Chondrocyte (in vitro differentiated cells): ENCODE measurements around the gene EPHA3. TPM values are rescaled to one million over a fixed set of nuclear protein-coding genes. Genes with fewer than 3 reads are reported as not detected.

Experiments used
- DNase-seq: peaks from one replicate; pipeline ENCODE4 v3.0.0; 2021; ENCODE audit warnings: mixed read lengths, low spot score
- H3K27ac Mint-ChIP-seq: one replicate; pipeline ENCODE4 v1.8.0; 2021; ENCODE audit warnings: mild to moderate bottlenecking, moderate library complexity, mixed read lengths; ENCODE audit not compliant: unreplicated experiment
- H3K27me3 Mint-ChIP-seq: 2 replicates; pipeline ENCODE4 v1.8.0; 2021; ENCODE audit warnings: low read depth, mixed read lengths
- H3K36me3 Mint-ChIP-seq: 2 replicates; pipeline ENCODE4 v1.8.0; 2021; ENCODE audit warnings: low read depth, mixed read lengths
- H3K4me1 Mint-ChIP-seq: 2 replicates; pipeline ENCODE4 v1.8.0; 2021; ENCODE audit warnings: low read depth, mild to moderate bottlenecking, mixed read lengths
- H3K4me3 Mint-ChIP-seq: one replicate; pipeline ENCODE4 v1.8.0; 2021; ENCODE audit warnings: mild to moderate bottlenecking, moderate library complexity, mixed read lengths; ENCODE audit not compliant: unreplicated experiment
- H3K9me3 Mint-ChIP-seq: 2 replicates; pipeline ENCODE4 v1.8.0; 2021; ENCODE audit warnings: low read depth, mixed read lengths
- CTCF ChIP-seq: fragments of 200-600 bp; sonication (generic); IDR thresholded peaks from 2 replicates; pipeline ENCODE4 v1.5.0; 2021; ENCODE audit warnings: antibody characterized with exemption, mild to moderate bottlenecking, moderate library complexity
- total RNA-seq: library from RNA; stranded (reverse); gene quantifications from 3 replicates; pipeline ENCODE4 v1.2.1, GENCODE V29; 2021

Gene EPHA3
- total RNA-seq, 1 donor from 2014 or later = 0.87 TPM

- DNase-seq = no peak
- TF ChIP-seq CTCF = no peak
- Mint-ChIP-seq H3K4me3 (no peak overlapping the region), H3K36me3 (peaks cover 8% of the 10 kb centered on the region), H3K4me1 (no peaks in the 10 kb centered on the region), H3K27ac (no peak overlapping the region), H3K27me3 (peaks cover 5% of the 10 kb centered on the region), H3K9me3 (peaks cover 17% of the 10 kb centered on the region)
Measured at GRCh38 chr3:89072642-89073041, 34.8 kb upstream of the EPHA3 start.

GRCh38 chr3:89079944-89080343 lies 27.5 kb upstream of the EPHA3 start:
- peaks cover 2% of the 10 kb centered on the region for H3K36me3 Mint-ChIP-seq
- no peak overlapping the region for H3K4me3 Mint-ChIP-seq
- no peaks in the 10 kb centered on the region for H3K4me1 Mint-ChIP-seq
- peaks cover 2% of the 10 kb centered on the region for H3K27me3 Mint-ChIP-seq
- no peak for TF ChIP-seq CTCF
- peaks cover 12% of the 10 kb centered on the region for H3K9me3 Mint-ChIP-seq
- H3K27ac Mint-ChIP-seq = no peak overlapping the region
- DNase-seq = no peak

GRCh38 chr3:89087851-89088250 lies 19.6 kb upstream of the EPHA3 start:
- no peaks in the 10 kb centered on the region for H3K36me3 Mint-ChIP-seq
- H3K4me3 Mint-ChIP-seq = no peak overlapping the region
- H3K4me1 Mint-ChIP-seq = no peaks in the 10 kb centered on the region
- no peaks in the 10 kb centered on the region for H3K9me3 Mint-ChIP-seq
- TF ChIP-seq CTCF = no peak
- H3K27me3 Mint-ChIP-seq = peaks cover 2% of the 10 kb centered on the region
- DNase-seq = no peak
- no peak overlapping the region for H3K27ac Mint-ChIP-seq

- H3K9me3 Mint-ChIP-seq = no peaks in the 10 kb centered on the region
- H3K4me3 Mint-ChIP-seq = no peak overlapping the region
- peaks cover 12% of the 10 kb centered on the region for H3K4me1 Mint-ChIP-seq
- no peaks in the 10 kb centered on the region for H3K27me3 Mint-ChIP-seq
- no peak for DNase-seq
- no peak for TF ChIP-seq CTCF
- H3K27ac Mint-ChIP-seq = no peak overlapping the region
- H3K36me3 Mint-ChIP-seq = no peaks in the 10 kb centered on the region
Measured at GRCh38 chr3:89098173-89098572, 9.2 kb upstream of the EPHA3 start.

GRCh38 chr3:89098964-89099585 lies 8.3 kb upstream of the EPHA3 start:
- no peaks in the 10 kb centered on the region for H3K27me3 Mint-ChIP-seq
- peaks cover 12% of the 10 kb centered on the region for H3K4me1 Mint-ChIP-seq
- no peaks in the 10 kb centered on the region for H3K9me3 Mint-ChIP-seq
- no peaks in the 10 kb centered on the region for H3K36me3 Mint-ChIP-seq
- no peak for DNase-seq
- no peak overlapping the region for H3K27ac Mint-ChIP-seq
- peak; percentile 99 for TF ChIP-seq CTCF
- no peak overlapping the region for H3K4me3 Mint-ChIP-seq
